ENCODE data around the gene TP53RK. TPM values are rescaled to one million over a fixed set of nuclear protein-coding genes. Genes with fewer than 3 reads are reported as not detected.

The TP53RK gene
- total and polyA plus RNA-seq, 2 of the 13 experiments (the other 11 are each of a cell fraction or from before 2014, with no cell fraction given), result 12.9 to 25.5 TPM

DNA sequence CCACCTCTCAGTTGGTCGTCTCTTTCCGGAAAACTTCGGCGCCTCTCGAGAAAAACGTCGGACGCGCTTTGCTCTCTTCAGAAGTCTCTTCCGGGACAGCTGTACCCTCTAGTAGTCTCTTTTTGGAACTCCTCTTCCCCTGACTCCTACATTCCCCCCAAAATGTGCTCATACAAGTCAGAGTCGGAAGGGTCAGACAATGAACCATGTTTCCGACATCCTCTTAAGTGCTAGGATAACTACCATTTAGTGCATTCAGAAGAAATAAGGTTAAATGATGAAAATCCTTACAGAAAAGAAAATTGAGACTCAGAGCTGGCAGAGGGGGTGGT, 476 bp upstream of the TP53RK start (continued):
- TF ChIP-seq ZNF383 (CRISPR knock-in tag; IDR thresholded peaks at IDR 0.05; ENCODE audit: borderline replicate concordance) (0 out of 2 replicates have a peak, but pooled peaks have one; percentile 3), ZNF282 (IDR thresholded peaks at IDR 0.05; ENCODE audit: partially characterized antibody) (no peak), FOXA3 (CRISPR knock-in tag; IDR thresholded peaks at IDR 0.05) (no peak), GLI4 (CRISPR knock-in tag; IDR thresholded peaks at IDR 0.05; ENCODE audit: borderline replicate concordance) (no peak), ZBTB8A (CRISPR knock-in tag; IDR thresholded peaks at IDR 0.05; ENCODE audit: borderline replicate concordance, low read depth) (no peak), ZNF552 (CRISPR knock-in tag; IDR thresholded peaks at IDR 0.05; ENCODE audit: borderline replicate concordance) (no peak), ZFP36 (IDR thresholded peaks at IDR 0.05; ENCODE audit: borderline replicate concordance, low read depth, low read length, partially characterized antibody) (no peak), HDAC1 (CRISPR knock-in tag; IDR thresholded peaks at IDR 0.05) (no peak), PHF8 (CRISPR knock-in tag; IDR thresholded peaks at IDR 0.05) (no peak), TBP (CRISPR knock-in tag; IDR thresholded peaks at IDR 0.05) (no peak)
- TF ChIP-seq, protein P1, sequence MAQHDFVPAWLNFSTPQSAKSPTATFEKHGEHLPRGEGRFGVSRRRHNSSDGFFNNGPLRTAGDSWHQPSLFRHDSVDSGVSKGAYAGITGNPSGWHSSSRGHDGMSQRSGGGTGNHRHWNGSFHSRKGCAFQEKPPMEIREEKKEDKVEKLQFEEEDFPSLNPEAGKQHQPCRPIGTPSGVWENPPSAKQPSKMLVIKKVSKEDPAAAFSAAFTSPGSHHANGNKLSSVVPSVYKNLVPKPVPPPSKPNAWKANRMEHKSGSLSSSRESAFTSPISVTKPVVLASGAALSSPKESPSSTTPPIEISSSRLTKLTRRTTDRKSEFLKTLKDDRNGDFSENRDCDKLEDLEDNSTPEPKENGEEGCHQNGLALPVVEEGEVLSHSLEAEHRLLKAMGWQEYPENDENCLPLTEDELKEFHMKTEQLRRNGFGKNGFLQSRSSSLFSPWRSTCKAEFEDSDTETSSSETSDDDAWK (CRISPR knock-in tag; IDR thresholded peaks at IDR 0.05), result no peak
- TF ChIP-seq, protein P2, sequence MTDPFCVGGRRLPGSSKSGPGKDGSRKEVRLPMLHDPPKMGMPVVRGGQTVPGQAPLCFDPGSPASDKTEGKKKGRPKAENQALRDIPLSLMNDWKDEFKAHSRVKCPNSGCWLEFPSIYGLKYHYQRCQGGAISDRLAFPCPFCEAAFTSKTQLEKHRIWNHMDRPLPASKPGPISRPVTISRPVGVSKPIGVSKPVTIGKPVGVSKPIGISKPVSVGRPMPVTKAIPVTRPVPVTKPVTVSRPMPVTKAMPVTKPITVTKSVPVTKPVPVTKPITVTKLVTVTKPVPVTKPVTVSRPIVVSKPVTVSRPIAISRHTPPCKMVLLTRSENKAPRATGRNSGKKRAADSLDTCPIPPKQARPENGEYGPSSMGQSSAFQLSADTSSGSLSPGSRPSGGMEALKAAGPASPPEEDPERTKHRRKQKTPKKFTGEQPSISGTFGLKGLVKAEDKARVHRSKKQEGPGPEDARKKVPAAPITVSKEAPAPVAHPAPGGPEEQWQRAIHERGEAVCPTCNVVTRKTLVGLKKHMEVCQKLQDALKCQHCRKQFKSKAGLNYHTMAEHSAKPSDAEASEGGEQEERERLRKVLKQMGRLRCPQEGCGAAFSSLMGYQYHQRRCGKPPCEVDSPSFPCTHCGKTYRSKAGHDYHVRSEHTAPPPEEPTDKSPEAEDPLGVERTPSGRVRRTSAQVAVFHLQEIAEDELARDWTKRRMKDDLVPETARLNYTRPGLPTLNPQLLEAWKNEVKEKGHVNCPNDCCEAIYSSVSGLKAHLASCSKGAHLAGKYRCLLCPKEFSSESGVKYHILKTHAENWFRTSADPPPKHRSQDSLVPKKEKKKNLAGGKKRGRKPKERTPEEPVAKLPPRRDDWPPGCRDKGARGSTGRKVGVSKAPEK (CRISPR knock-in tag; IDR thresholded peaks at IDR 0.05; ENCODE audit: borderline replicate concordance), result no peak

Data from HepG2 (cell line).